NK-92 (cell line): ENCODE results near the gene FGF6.
"Not testable (repeated sequence)": the region's sequence is repeated elsewhere in the genome, so short reads cannot be mapped to it uniquely, and the experiment has no call there.

Source experiments
- DNase-seq: peaks from one replicate; lab custom pipeline; 2025; ENCODE audit not compliant: unreplicated experiment; lab: John Stamatoyannopoulos, UW

The FGF6 gene

GRCh38 chr12:4421590-4422031, 24.0 kb downstream of the FGF6 start:
- no peak for DNase-seq

- no peak for DNase-seq
Measured at GRCh38 chr12:4420138-4420670, 25.4 kb downstream of the FGF6 start.

GRCh38 chr12:4418913-4419312, 26.7 kb downstream of the FGF6 start:
- DNase-seq, result no peak

GRCh38 chr12:4417936-4418335, 27.7 kb downstream of the FGF6 start:
- no peak for DNase-seq

GRCh38 chr12:4417455-4417854, 28.2 kb downstream of the FGF6 start:
- no peak for DNase-seq

GRCh38 chr12:4416276-4416675, 29.3 kb downstream of the FGF6 start:
- DNase-seq, result no peak

GRCh38 chr12:4412465-4412864, 33.1 kb downstream of the FGF6 start:
- no peak for DNase-seq

- no peak for DNase-seq
Measured at GRCh38 chr12:4412056-4412455, 33.6 kb downstream of the FGF6 start.

- no peak for DNase-seq
Measured at GRCh38 chr12:4407136-4407535, 38.5 kb downstream of the FGF6 start.

GRCh38 chr12:4404877-4405637, 40.6 kb downstream of the FGF6 start:
- DNase-seq, result not testable (repeated sequence)

- no peak for DNase-seq
Measured at GRCh38 chr12:4402996-4403395, 42.6 kb downstream of the FGF6 start.

GRCh38 chr12:4401117-4401516, 44.5 kb downstream of the FGF6 start:
- DNase-seq, result no peak

- DNase-seq, result no peak
Measured at GRCh38 chr12:4395818-4396217, 49.8 kb downstream of the FGF6 start.

GRCh38 chr12:4393211-4393610, 52.4 kb downstream of the FGF6 start:
- DNase-seq, result no peak

- DNase-seq, result no peak
Measured at GRCh38 chr12:4392223-4392742, 53.3 kb downstream of the FGF6 start.

- DNase-seq, result no peak
Measured at GRCh38 chr12:4388662-4389061, 57.0 kb downstream of the FGF6 start.

- no peak for DNase-seq
Measured at GRCh38 chr12:4388032-4388431, 57.6 kb downstream of the FGF6 start.

- no peak for DNase-seq
Measured at GRCh38 chr12:4387607-4388006, 58.0 kb downstream of the FGF6 start.

- no peak for DNase-seq
Measured at GRCh38 chr12:4386801-4387200, 58.8 kb downstream of the FGF6 start.
